NOMO-1 treated with DMSO at 0.1 percent for 48 hours (cell line): Measurements from ENCODE around the gene CMIP.
A peak's percentile ranks its signal among the peaks of the same experiment; 100 is the strongest.

Source experiments
- DNase-seq: peaks from one replicate; lab custom pipeline; 2025; ENCODE audit not compliant: unreplicated experiment; lab: John Stamatoyannopoulos, UW

Gene CMIP

DNA sequence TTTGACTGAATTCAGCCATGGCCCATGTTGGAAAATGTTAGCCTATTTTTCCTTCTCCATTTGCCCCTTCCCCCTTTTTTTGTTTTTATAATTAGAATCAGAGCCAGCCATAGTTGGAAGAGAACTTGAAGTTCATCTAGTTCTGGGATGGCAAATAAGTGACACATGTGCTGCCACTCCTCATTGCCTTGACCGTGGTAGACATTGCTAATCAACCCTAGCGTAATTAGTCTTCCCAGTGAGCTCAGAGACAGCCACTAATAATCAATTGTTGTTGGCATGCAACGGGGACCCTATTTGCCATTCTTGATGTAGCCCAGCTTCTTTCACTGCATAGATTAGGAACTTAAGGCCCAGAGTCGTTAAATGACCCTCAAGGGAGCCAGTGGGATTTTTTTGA is 16.6 kb downstream of the CMIP start:
- no peak for DNase-seq

GRCh38 chr16:81461766-81462165 is 17.2 kb downstream of the CMIP start:
- DNase-seq = no peak

- DNase-seq = no peak
These were observed 18.1 kb downstream of the CMIP start for GRCh38 chr16:81462683-81463082.

DNA sequence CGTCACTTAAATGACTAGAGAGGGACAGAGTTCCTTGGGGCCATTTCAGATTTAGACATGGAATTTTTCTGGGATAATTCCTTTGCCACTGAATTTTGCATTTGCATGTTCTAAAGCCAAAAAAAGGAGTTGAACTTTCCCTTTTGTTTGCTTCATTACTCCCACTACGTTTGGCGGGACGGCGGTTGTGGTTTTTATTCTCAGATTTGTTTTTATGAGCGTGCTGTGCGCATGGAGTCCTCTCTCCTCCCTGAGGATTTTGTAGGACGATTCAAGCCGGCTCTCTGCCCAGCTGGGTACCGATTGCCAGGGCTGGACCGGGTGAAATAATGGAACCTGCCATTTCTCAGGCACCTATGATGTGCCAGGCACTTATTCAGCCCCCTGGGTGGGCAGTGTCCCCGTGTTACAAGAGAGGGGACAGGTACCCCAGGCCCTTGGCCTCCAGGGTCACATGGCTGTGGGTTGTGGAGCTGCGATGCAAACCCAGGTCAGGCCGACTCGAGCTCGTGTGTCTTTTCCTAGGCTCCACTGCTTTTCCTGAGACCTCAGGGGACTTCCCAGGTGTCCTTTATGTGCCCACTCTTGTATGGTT is 18.8 kb downstream of the CMIP start:
- no peak for DNase-seq

DNA sequence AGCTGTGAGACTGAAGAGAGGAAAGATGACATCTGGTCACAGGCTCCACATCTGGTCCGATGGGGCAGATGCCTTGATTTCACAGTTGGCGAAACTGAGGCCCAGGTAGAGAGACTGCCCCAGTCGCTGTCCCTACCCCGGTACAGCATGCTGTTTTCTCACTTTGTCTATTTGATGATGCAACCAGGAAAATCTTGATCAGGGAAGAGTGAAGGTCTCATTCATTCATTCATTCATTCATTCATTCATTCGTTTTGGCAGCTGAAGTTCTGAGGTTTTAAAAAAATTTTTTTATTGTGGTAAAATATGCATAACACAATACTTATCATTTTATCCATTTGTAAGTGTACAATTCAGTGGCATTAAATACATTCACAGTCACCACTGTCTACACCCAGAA is 19.7 kb downstream of the CMIP start:
- DNase-seq = no peak

DNA sequence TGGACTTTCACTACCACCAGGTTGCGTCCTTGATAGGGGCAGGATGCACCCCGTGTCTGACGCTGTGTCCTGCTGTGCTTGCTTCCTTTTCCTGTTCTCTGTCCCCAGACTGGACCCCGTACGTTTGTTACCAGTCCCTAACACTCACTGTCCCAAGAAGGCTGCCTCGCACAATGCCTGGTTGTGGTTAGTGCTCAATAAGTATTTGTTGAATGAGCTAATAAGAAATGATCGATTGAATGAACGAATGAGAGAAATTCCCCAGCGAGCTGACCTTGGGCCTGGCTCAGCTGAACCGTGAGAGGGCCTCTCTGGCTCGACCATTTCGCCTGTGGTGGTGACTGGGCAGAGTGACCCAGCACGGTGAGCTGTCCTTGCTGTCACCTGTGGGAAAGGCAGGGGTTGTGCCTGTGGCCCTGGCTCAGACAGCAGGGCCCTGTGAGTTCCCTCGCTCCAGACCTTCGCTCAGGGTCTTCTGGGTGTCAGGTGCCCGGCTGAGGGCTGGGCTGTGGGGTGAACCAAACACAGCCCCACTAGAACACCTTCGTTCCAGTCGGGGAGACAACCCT is 20.9 kb downstream of the CMIP start:
- DNase-seq = no peak

DNA sequence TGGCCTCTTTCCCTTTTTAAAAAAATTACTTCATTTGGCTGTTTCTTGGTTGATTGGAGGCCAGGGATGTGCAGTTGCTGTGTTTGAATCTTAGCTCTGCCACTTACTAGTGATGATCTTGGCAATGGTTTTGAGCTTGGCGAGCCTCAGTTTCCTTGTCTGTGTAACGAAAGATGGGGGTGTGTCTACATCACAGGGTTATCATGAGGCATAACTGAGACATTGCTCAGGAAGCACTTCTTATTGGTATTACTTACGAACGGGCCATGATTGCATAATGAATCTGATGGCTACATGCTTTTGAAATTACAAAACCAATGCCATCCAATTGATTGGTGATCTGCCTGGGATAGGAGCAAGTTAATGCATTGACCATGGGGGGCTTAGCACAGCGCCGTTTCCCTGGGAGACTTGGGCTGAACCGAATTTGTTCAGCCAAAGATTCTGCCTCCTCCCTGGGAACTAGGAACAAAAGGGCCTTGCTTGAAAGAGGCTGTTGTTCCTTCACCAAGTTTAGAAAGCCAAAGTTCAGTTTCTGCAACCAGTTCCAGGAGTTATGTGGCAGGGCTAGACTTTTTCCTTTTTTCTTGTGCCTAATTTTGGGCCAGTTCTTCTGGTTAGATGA is 21.9 kb downstream of the CMIP start:
- peak; percentile 27 for DNase-seq

GRCh38 chr16:81467072-81467471 is 22.5 kb downstream of the CMIP start:
- DNase-seq = no peak

DNA sequence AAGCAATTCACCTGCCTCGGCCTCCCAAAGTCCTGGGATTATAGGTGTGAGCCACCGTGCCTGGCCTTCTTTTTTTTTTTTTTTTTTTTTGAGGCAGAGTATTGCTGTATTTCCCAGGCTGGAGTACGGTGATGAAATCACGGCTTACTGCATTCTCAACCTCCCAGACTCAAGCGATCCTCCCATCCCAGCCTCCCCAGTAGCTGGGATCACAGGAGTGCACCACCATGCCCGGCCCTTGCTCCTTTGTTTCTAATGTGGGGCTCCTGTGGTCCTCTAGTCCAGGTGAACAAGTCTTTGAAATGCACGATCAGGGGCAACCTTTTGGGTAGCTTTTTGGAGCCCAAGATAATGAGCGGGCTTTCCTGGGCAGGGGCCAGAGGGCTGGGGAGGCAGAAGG is 23.2 kb downstream of the CMIP start:
- no peak for DNase-seq

DNA sequence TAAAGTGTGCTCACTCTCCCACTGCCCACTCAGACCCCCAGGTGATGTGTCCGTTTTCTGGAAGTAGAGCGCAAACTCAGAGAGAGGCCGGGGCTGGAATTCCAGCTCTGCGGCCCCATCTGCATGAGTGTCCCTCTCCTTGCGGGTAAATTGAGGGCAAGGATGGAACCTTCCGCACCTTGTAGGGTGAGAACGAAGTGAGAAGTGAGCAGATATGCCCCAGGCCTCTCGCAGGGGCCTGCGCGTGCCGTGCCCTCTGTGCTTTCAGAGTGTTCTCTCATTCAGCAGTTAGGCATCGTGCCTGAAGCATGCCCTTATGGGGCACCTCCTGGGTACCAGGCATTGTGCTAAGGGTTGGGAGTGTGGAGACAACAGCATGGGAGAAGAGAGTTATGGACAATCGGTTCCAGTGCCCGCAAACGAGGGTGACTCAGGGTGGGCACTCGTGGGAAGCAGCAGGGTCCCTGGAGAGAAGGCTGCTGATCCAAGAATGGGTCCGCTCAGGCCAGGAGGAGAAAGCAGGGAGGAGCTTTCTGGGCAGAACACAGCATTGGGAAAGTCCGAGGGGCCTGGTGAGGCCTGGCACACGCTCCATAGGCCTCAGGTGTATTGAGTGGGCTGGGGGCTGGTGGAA is 23.8 kb downstream of the CMIP start:
- no peak for DNase-seq

DNA sequence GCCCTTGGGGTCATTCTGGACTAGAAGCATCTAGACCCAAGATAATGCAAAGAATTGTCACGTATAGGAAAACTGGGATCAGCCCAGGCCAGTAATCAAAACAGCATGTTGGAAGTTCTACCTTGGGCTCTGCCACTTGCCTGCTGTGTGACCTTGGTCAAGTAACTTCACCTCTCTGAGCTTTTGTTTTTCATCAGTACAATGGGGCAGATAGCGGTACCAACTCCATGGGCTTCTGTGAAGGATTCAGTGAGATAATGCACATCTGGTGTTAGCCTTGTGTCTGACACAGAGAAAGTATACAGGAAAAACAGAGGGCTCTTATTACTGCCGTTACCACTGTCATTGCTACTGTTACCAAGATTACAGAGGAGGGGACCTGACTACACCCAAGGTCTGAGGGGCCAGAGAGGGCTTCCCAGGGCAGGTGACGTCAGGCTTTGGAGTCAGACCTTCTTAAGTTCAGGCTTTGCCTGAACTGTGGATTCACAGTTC is 24.6 kb downstream of the CMIP start:
- DNase-seq = no peak

GRCh38 chr16:81469710-81470535 is 25.3 kb downstream of the CMIP start:
- peak; percentile 98 for DNase-seq

GRCh38 chr16:81470796-81471636 is 26.4 kb downstream of the CMIP start:
- no peak for DNase-seq

DNA sequence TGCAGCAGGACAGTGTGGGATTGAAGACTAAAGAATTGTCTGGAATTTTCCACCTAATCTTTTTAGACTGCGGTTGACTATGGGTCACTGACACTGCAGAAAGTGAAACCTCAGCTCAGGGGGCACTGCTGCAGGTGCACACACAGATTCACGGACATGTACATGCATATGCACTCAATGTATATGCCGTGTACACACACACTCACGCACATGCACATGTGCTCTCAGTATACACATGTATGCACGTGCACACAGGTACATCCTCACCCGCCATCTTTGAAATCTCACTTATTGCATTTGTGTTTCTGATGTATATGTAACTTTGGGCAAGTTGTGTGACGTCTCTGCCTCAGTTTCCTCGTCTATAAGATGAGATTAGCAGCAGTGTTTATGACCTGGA is 27.3 kb downstream of the CMIP start:
- no peak for DNase-seq

- DNase-seq = no peak
These were observed 27.8 kb downstream of the CMIP start for GRCh38 chr16:81472391-81472790.

GRCh38 chr16:81473066-81473488 is 28.5 kb downstream of the CMIP start:
- no peak for DNase-seq

DNA sequence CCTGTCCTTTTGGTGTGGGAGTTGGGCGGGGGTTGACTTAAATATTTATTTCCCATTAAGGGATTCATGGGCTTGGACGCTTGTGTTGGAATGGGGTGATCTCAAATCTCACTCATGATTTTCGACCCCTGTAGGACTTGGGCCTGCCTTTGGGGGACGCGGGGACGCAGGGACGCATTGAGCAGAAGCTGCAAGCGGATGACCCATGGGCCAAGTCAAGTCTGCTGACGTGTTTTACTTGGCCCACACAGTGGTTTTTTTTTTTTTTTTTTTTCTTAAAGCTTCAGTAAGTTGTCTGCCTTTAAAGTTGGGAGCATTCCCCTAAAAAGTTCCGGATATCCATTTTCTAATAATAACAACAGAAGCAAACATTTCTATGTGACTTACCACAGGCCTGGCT is 28.9 kb downstream of the CMIP start:
- no peak for DNase-seq

DNA sequence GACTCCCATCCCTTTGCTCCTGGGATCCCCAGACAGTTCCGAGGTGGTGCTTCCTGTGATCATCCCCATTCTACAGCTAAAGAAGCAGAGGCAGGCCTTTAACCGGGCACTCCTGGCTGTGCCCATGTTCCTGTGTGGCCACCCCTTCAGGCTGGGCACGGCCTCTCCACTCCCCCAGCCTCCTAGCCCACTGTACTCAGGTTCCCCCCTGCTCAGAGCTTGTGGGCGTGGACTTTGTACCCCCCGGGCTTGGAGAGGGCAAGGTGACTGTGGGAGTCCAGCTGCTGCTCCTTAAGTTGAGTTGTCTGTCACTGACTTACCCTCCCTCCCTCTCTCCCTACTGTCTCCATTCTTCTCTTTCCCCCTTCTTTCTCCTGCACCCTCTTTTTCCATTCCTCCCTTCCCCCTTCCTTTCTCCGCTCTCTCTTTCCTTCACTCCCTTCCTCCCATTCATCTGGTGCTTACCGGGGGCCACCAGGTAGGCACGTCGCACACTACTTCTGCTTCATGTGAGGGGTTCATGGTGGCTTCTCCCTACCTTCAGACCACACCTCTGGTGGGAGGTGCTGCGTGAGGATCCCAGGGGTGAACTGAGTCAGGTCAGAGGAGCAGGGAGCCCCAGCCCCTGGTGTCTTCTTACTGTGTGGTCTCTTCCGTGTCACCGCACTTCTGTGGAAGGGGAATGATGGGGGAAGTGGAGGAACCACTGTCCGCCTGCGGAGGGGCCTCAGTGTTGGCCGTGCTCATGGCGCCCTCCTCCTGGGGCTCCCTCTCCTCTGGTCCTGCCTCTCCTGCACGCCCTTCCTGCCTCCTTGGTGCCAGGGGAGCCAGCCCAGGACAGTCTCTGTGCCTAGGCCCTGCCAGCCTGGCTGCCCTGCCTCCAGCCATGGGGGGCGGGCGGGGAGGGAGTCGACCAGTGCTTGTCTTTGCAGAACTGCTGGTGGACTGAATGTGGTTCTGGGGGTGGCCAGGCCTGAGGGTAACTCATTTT is 29.7 kb downstream of the CMIP start:
- no peak for DNase-seq
